GM12874 (cell line): ENCODE measurements around the gene CENPI.

Source experiments
- TF ChIP-seq, protein P1 (sequence below): IDR thresholded peaks from 2 replicates; pipeline ENCODE4 v1.5.1; 2011; ENCODE audit warnings: low read depth, mild to moderate bottlenecking, control low read depth, low read length, moderate library complexity; ENCODE audit not compliant: insufficient read depth

CENPI gene

DNA sequence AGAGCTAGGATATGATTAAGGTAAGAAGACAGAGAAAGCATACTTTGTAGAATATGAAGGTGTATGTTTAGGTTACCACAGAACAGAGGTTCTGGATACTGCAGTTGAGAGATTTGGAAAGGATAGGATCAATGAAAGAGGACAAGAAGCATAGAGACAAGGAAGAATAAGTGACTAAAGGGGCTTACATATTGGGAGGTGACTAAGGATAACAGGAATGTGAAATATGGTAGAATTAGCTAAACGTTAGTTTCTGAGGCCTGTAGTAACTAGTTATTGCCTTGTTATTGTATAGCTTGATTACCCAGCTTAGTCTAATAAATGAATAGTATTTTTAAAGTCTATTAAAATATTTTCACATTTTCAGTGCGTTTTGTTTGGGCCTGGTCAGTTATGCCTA, 38.2 kb downstream of the CENPI start:
- TF ChIP-seq, protein P1, sequence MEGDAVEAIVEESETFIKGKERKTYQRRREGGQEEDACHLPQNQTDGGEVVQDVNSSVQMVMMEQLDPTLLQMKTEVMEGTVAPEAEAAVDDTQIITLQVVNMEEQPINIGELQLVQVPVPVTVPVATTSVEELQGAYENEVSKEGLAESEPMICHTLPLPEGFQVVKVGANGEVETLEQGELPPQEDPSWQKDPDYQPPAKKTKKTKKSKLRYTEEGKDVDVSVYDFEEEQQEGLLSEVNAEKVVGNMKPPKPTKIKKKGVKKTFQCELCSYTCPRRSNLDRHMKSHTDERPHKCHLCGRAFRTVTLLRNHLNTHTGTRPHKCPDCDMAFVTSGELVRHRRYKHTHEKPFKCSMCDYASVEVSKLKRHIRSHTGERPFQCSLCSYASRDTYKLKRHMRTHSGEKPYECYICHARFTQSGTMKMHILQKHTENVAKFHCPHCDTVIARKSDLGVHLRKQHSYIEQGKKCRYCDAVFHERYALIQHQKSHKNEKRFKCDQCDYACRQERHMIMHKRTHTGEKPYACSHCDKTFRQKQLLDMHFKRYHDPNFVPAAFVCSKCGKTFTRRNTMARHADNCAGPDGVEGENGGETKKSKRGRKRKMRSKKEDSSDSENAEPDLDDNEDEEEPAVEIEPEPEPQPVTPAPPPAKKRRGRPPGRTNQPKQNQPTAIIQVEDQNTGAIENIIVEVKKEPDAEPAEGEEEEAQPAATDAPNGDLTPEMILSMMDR, result no peak
